GM13977 (cell line): ENCODE data around the gene RALGAPA2.

ENCODE experiments used
- DNase-seq: peaks from one replicate; pipeline ENCODE4 v3.0.0; 2012; ENCODE audit warnings: low spot score
- CTCF ChIP-seq: IDR thresholded peaks from 2 replicates; pipeline ENCODE4 v1.5.1; 2012; ENCODE audit warnings: mild to moderate bottlenecking, control low read depth; ENCODE audit not compliant: insufficient read depth; ENCODE audit errors: extremely low read depth, missing control alignments
- in situ Hi-C: fragments of 300-500 bp; cut with MboI; formaldehyde crosslinking; loops from one replicate; pipeline ENCODE4 v1.12.0; 2022; ENCODE audit warnings: low sequenced_read_pairs, low pct_unique_long_range_greater_than_20kb, mixed read lengths, inconsistent platforms; ENCODE audit not compliant: unreplicated experiment

The RALGAPA2 gene

DNA sequence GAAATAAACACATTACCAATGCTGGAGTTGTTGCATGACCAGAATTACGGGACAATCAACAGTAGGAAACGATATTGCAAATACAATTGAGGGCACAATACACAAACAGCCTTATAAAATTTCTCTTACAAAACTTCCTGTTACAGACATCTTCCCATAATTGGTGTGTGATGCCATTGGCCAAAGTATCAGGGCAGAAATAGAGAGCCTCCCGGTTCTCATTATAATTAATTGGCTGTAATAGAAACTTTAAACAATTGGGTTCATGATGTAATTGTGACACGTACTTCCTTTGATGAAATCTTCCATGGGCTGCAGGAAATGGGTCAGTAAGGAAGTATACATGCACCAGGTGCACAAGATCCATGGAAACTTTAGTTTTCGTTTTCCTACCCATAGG, 40.3 kb upstream of the RALGAPA2 start:
- in situ Hi-C loops: no loop called here
- no peak for TF ChIP-seq CTCF
- DNase-seq: no peak

GRCh38 chr20:20747298-20747697, 34.9 kb upstream of the RALGAPA2 start:
- no peak for DNase-seq
- in situ Hi-C loops: no loop called here
- TF ChIP-seq CTCF: no peak

DNA sequence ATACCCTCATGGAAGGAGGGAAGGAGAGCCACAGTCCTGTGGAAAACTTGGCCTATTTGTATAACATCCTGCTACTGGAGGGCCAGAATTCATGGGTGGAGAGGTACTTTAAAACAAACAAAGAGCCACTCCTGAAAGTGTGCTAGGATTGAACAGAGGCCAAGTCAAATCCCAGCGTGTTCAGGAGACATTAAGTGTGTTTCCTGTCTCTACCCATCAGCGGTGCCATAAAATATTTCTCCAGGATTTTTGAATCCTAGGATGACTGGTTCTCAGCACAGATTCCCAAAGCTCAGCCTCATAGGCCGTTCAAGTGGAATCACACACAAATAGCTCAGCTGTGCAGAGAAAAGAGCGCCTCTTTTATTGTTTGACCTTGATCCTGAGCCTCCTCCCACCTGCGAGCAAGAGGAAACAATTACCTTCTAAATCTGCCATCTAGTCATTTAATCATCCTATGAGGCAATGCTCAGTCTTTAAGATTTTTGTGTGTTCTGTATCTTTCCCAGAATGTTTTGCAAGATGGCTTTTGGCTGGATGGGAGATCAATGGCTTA, 31.8 kb upstream of the RALGAPA2 start:
- no peak for TF ChIP-seq CTCF
- in situ Hi-C loops: no loop called here
- no peak for DNase-seq

DNA sequence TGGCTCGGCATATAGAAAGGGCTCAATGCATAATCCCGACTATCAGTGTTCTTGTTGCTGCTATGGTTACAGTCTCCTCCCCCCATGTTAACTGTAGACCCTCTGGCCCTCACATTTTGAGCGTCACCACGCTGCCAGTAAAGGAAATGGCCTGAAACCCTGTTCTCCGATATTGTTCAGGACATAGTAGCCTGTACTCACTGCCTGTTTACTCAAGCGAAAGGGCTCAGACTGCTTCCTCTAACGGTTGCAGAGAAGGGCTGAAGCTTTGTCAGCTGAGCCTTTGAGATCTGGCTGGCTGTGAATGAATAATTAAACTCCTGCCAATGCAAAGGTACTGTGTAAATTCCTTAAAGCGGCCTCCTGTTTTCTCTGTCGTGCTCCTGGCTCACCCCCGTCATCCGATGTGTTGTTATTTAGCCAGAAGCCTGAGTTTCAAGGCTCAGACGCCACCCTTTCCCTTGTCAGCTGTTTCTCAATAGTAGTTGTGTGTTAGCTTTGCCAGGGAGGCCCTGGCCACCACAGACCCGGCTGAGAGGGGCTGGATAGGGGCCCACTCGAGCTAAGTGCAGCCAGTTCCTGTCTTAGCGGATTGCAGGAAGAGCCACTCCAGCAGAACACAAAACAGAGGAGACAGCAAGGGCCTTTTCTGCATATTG, 31.2 kb upstream of the RALGAPA2 start:
- in situ Hi-C loops: no loop called here
- no peak for DNase-seq
- TF ChIP-seq CTCF: no peak

DNA sequence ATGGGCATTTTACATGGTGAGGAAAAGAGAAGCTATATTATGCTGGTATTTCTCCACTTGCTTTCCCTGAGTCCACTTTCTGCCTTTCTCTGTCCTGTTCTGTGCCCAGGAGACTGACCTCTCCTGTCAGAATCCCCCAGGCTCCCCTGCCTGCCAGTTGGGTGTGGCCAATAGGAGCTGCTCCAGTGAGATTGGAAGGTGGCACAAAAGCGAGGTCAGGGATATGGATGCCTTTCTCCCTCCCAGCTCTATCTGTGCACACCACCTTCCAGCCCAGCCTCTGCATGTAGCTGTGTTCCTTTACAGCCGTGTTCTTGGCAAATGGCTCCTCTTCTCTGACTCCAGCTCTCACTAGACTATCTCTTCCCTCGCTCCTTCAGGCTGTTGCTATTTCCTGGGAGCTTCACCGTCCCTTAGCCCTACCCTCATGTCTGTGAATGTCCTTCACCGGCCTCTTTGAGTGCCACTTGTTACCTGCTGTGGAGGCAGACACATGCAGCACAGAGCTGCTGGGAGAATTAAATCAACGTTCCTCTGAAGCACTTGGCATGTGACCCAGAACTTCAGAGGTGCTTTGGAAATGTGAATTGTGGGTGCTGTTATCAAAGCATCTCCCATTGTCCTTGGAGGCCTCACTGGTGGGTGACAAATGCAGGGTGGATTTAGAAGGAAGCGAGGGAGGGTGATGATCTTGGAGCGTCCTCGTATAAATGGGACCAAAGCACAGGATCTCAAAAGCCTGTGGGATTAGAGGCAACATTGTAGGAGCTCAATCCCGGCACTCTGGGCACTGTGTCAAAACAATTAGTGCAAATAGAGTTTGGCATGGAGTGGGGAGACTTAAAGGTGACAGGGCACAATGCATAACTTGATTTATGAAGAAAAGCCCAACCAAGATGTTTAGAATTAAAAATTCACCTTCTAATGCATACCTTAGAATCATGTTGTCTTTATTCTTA, 28.9 kb upstream of the RALGAPA2 start:
- no peak for TF ChIP-seq CTCF
- in situ Hi-C loops: no loop called here
- DNase-seq: no peak

DNA sequence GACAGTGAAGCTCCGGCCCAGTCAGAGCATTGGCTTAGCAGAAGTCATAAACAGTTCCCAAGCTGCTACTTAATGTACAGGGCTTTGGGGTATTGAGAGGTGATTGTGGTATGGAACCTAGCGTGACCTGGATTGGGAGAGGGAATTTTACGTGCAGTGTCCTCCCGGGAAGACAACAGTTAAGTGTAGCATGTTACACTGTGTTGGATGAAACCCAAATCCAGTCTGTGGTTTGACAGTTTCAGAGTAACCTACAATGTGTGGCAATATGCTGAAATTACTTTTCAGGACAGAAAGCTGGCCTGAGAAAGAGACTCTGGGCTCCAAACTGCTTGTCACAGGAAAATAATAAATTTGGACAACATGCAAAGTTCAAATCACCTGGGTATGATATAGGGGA, 28.1 kb upstream of the RALGAPA2 start:
- no peak for DNase-seq
- TF ChIP-seq CTCF: no peak
- in situ Hi-C loops: no loop called here
